ENCODE measurements around the gene SERPINA5. TPM values are rescaled to one million over a fixed set of nuclear protein-coding genes. Genes with fewer than 3 reads are reported as not detected.

The SERPINA5 gene
- total and polyA plus RNA-seq, 2 of the 13 experiments (the other 11 are each of a cell fraction or from before 2014, with no cell fraction given): 449 to 498 TPM

- peak; percentile 94 for TF ChIP-seq ZNF703 (CRISPR knock-in tag; IDR thresholded peaks at IDR 0.05; ENCODE audit: borderline replicate concordance)
- no peak; a peak in 1 of 4 replicates for TF ChIP-seq REST (IDR thresholded peaks at IDR 0.05; ENCODE audit: borderline replicate concordance in 1 of 2, low read depth in 1 of 2, low read length in 2 of 2)
- no peak for TF ChIP-seq AHR (CRISPR knock-in tag; IDR thresholded peaks at IDR 0.05)
- no peak for TF ChIP-seq TBP (CRISPR knock-in tag; IDR thresholded peaks at IDR 0.05)
- TF ChIP-seq MEIS1 (CRISPR knock-in tag; IDR thresholded peaks at IDR 0.05; ENCODE audit: borderline replicate concordance): 0 out of 2 replicates have a peak, but pooled peaks have one; percentile 10
- TF ChIP-seq ZNF350 (CRISPR knock-in tag; IDR thresholded peaks at IDR 0.05; ENCODE audit: borderline replicate concordance, low read depth): no peak; the same call in 1 of the 2 replicates
- peak; percentile 52; the same call in 1 of the 2 replicates for TF ChIP-seq SP4 (CRISPR knock-in tag; IDR thresholded peaks at IDR 0.05)
- peak; percentile 52; the same call in 1 of the 2 replicates for TF ChIP-seq HMG20A (CRISPR knock-in tag; IDR thresholded peaks at IDR 0.05; ENCODE audit: borderline replicate concordance)
- no peak for TF ChIP-seq LCORL (IDR thresholded peaks at IDR 0.05)
- TF ChIP-seq LCORL (CRISPR knock-in tag; IDR thresholded peaks at IDR 0.05): no peak
- peak; percentile 41; the same call in 1 of the 2 replicates for TF ChIP-seq ZNF143 (CRISPR knock-in tag; IDR thresholded peaks at IDR 0.05)
- no peak for TF ChIP-seq SMAD3 (CRISPR knock-in tag; IDR thresholded peaks at IDR 0.05)
- TF ChIP-seq SAP130 (CRISPR knock-in tag; IDR thresholded peaks at IDR 0.05; ENCODE audit: low read depth): peak; percentile 62
- no peak for TF ChIP-seq ZNF225 (CRISPR knock-in tag; IDR thresholded peaks at IDR 0.05)
- TF ChIP-seq ZNF343 (CRISPR knock-in tag; IDR thresholded peaks at IDR 0.05): no peak
- no peak for TF ChIP-seq ZNF891 (CRISPR knock-in tag; IDR thresholded peaks at IDR 0.05)
- no peak for TF ChIP-seq GLI4 (CRISPR knock-in tag; IDR thresholded peaks at IDR 0.05; ENCODE audit: borderline replicate concordance)
- no peak for TF ChIP-seq ZFP1 (CRISPR knock-in tag; IDR thresholded peaks at IDR 0.05)
- no peak for TF ChIP-seq MTERF4 (CRISPR knock-in tag; IDR thresholded peaks at IDR 0.05)
- no peak for TF ChIP-seq NAIF1 (CRISPR knock-in tag; IDR thresholded peaks at IDR 0.05; ENCODE audit: borderline replicate concordance)
- peak; percentile 18; the same call in 1 of the 2 replicates for TF ChIP-seq SOX13 (IDR thresholded peaks at IDR 0.05)
- peak in 1 of 2 experiments; percentile 83; a peak in 2 of 4 replicates for TF ChIP-seq SOX13 (CRISPR knock-in tag; conservative IDR thresholded peaks at IDR 0.05 in 1 of 2, IDR thresholded peaks at IDR 0.05 in 1 of 2)
Observed at GRCh38 chr14:94572637-94573303, 8.5 kb upstream of the SERPINA5 start (continued).
